Tracheal epithelial cell (primary cell): ENCODE data around the gene SLCO3A1. TPM values are rescaled to one million over a fixed set of nuclear protein-coding genes. Genes with fewer than 3 reads are reported as not detected.

ENCODE experiments used
- total RNA-seq: library from RNA; depleted of rRNA; stranded (reverse); fragments of >200 nt; gene quantifications from 2 replicates; pipeline ENCODE4 v1.2.1, GENCODE V29; 2014

Gene SLCO3A1
- 3.9 and 4.0 TPM in 2 replicates for total RNA-seq

GRCh38 chr15:91853511-91853947 lies at the start of gene SLCO3A1:
Gene SLCO3A1 (plus strand): TSS chr15:91853708.

